GM21367 (cell line): ENCODE measurements around the gene TM9SF2.

Source experiments
- ATAC-seq: cut with Tn5 transposase; IDR thresholded peaks from one replicate; pipeline ENCODE4 v1.9.1; 2021; ENCODE audit not compliant: unreplicated experiment

Gene TM9SF2

GRCh38 chr13:99575376-99576120 is 74.3 kb downstream of the TM9SF2 start:
- ATAC-seq, result no peak

- ATAC-seq, result no peak
These were observed 77.0 kb downstream of the TM9SF2 start for GRCh38 chr13:99577934-99578917.

DNA sequence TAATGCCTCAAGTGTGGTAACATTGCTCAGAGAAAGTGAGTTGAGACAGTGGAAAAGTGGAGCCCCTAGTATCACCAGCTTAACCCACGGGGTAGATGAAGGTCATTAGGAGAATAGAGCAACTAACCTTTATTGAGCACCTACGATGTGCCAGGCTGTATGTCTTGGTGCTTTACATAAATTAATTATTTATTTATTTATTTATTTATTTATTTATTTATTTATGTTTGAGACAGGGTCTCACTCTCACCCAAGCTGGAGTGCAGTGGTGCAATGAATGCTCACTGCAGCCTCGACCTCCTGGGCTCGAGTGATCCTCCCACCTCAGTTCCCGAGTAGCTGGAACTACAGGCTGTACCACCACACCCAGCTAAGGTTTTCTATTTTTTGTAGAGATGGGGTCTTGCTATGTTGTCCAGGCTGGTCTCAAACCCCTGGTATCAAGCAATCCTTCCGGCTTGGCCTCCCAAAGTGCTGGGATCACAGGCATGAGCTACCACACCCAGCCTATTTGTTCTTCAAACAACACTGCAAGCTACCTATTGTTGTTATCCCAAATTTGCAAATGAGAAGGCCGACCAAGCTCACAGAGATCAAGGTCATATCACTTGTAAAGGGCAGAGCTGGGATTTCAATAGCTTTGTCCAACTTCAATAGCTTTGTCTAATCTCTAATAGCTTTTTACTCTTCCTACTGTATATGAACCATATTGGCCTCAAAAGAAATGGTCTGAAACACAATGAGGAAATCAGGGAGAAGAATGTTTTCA is 79.4 kb downstream of the TM9SF2 start:
- no peak for ATAC-seq

- no peak for ATAC-seq
These were observed 81.2 kb downstream of the TM9SF2 start for GRCh38 chr13:99582511-99582910.

DNA sequence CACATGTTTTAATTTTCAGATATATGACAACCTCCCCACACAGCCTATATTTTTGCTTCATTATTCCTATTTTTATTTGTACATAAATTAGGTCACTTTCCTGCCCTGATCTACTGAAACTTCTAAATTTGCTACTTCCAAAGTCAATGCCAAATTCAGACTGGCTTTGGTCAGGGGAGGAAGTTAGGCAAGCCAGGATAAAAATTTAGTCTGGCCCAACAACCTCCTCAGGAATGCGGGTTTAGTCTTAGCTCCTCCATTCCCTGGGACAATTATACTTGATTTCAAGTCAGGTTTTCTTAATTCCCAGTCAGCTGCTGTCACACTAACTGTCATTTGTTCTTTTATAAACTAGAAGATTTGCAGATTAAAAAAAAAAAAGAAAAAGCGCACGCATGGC is 84.3 kb downstream of the TM9SF2 start:
- no peak for ATAC-seq

DNA sequence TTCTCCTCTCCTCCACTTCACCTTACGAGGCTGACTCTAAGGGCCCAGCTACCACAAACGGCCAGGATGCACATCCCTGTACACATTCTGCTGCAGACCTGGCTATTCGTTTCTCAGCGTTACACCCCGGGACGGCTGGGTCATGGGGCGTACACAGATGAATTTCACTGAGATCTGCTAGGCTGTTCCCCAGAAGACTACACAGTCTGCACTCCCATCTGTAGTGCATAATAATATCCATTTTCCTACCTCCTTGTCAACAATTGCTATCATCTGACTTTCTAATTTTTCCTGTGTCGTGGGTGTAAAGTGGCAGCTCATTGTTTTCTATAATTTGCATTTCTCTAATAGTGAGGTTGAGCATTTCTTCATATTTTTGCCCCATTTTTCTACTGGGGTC is 85.7 kb downstream of the TM9SF2 start:
- ATAC-seq, result no peak

GRCh38 chr13:99587893-99588606 is 86.8 kb downstream of the TM9SF2 start:
- no peak for ATAC-seq

- no peak for ATAC-seq
These were observed 88.3 kb downstream of the TM9SF2 start for GRCh38 chr13:99589575-99589974.

- ATAC-seq, result no peak
These were observed 89.3 kb downstream of the TM9SF2 start for GRCh38 chr13:99590519-99591011.

- ATAC-seq, result no peak
These were observed 94.9 kb downstream of the TM9SF2 start for GRCh38 chr13:99596180-99596579.

GRCh38 chr13:99600318-99600717 is 99.0 kb downstream of the TM9SF2 start:
- no peak for ATAC-seq

- no peak for ATAC-seq
These were observed 100.3 kb downstream of the TM9SF2 start for GRCh38 chr13:99601535-99601934.

GRCh38 chr13:99604636-99605035 is 103.4 kb downstream of the TM9SF2 start:
- ATAC-seq, result no peak

GRCh38 chr13:99605420-99606323 is 104.4 kb downstream of the TM9SF2 start:
- ATAC-seq, result peak; percentile 76

GRCh38 chr13:99606324-99607066 is 105.2 kb downstream of the TM9SF2 start, which contains the start of gene CLYBL:
Gene CLYBL (plus strand): TSS chr13:99606690.
- ATAC-seq, result peak; percentile 68

DNA sequence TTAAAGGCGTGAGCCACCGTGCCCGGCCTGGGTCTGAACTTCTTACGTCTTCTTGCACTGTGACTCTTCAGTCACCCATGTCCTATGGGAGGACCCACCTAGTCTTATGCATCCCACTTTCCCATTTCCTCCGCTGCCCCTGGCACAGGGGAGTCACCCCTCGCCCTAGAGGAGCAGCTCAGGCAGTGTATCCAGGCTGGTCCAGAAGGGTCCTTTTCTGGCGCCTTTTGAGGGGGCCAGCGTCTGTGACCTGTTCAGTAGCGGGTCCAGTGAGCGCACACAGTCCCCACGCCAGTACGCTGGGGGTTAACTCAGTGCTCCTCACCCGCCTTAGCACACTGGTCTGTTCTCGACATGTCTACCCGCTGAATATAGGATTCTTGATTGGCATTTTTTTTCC is 107.1 kb downstream of the TM9SF2 start:
- no peak for ATAC-seq

DNA sequence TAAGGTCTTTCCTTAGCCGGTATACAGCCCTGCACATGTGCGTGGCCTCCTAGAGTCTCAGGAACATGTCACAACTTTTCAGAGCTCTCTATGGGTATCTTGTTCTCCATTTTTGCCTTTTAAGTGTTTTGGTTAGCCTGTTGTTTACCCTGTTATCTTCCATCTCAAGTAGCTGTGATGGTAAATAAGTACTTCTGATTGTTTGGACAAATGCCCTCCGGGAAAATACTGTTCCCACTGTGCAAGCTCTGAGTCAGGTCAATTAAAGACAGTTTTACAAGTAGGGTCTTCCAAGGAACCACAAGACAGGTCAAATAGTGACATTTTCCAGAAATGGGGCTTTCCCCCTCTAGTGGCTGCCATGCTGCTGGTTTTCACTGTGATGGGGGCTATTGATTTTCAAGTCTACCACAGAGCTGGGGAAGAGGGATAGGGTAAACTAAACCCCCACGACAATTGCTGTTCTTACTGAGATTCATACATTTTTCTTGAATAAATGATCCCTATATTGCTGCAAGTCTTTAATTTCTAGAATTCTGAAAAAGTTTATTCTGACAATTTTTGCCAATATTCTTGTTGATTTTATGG is 109.5 kb downstream of the TM9SF2 start:
- no peak for ATAC-seq
